ENCODE measurements around the gene POLR3B. TPM values are rescaled to one million over a fixed set of nuclear protein-coding genes. Genes with fewer than 3 reads are reported as not detected.

Gene POLR3B
- polyA plus RNA-seq, 6 donors from 2014 or later, result 3.0 to 4.7 (median 3.3) TPM; not detected in 1

DNA sequence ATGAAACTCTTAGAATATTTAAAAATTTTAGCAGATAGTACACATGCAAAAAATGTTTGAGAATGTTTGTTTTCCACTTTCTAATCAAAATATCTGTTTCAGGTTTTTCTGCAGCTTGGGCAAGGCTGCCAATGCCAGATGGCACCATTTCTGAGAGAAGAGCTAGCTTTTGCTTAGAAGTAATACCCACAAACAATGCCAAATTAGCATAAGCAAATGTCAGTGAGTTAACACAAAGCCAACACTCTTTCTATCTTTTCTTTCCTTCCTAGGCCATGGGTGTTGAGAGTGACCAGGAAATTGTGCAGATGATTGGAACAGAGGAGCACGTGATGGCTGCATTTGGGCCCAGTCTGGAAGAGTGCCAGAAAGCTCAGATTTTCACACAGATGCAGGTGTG lies 35.2 kb downstream of the POLR3B start:
- no peak for ATAC-seq (ENCODE audit: low read depth in 2 of 2)
- H3K9me3 Mint-ChIP-seq, result peaks cover 0 to 2% (median 0%) of the 10 kb centered on the region in 7 donors
- peaks cover 46 to 48% of the 10 kb centered on the region in 2 donors for H3K36me3 Mint-ChIP-seq
- DNase-seq, result no peak
- no peak overlapping the region for H3K4me3 Mint-ChIP-seq
- H3K27me3 Mint-ChIP-seq, result peaks cover 0 to 27% (median 11%) of the 10 kb centered on the region in 3 donors
- H3K27ac Mint-ChIP-seq, result no peak overlapping the region
- no peaks in the 10 kb centered on the region for H3K4me1 Mint-ChIP-seq

DNA sequence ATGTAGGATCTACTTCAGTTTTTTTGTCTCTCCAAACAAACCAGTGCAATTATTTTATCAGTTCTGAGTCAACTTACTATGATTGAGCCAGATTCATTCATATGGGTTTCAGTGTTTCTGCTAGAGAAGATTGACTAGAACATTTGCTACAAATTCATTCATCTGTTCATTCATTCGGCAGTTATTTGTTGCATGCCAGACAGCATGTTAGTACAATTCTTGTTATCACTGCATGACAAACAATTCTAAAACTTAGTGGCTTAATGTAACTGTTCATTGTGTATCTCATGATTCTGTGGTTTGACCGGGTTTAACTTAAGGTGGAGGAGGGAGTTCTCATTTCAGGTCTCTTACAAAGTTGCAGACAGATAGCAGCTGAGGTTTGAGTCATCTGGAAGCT lies 52.3 kb downstream of the POLR3B start:
- no peak for ATAC-seq (ENCODE audit: low read depth in 2 of 2)
- Mint-ChIP-seq H3K36me3 (peaks cover 13 to 21% of the 10 kb centered on the region in 2 donors), H3K4me3 (no peak overlapping the region), H3K27ac (no peak overlapping the region), H3K27me3 (no peaks in the 10 kb centered on the region), H3K9me3 (no peaks in the 10 kb centered on the region), H3K4me1 (no peaks in the 10 kb centered on the region)
- DNase-seq, result no peak

DNA sequence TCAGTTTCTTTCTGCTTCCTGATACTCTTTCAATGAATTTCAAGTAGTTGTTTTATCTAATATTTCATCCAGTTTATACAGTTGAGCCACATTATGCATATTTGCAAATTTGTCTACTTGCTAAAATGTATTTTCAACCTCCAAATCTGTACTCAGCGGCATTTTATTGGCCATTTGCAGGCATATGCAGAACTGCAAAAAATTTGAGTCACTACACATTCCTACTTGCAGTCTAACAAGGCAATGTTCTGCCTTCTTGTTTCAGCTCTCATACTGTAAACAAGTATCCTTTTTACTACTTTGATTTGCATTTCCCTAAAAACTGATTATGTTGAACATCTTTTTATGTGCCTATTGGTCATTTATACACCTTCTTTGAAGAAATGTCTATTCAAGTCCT lies 55.0 kb downstream of the POLR3B start:
- peaks cover 31 to 42% of the 10 kb centered on the region in 2 donors for H3K36me3 Mint-ChIP-seq
- DNase-seq, result no peak
- no peaks in the 10 kb centered on the region for H3K9me3 Mint-ChIP-seq
- H3K27me3 Mint-ChIP-seq, result no peaks in the 10 kb centered on the region
- no peak for ATAC-seq (ENCODE audit: low read depth in 2 of 2)
- H3K27ac Mint-ChIP-seq, result no peak overlapping the region
- H3K4me3 Mint-ChIP-seq, result no peak overlapping the region
- H3K4me1 Mint-ChIP-seq, result no peaks in the 10 kb centered on the region

DNA sequence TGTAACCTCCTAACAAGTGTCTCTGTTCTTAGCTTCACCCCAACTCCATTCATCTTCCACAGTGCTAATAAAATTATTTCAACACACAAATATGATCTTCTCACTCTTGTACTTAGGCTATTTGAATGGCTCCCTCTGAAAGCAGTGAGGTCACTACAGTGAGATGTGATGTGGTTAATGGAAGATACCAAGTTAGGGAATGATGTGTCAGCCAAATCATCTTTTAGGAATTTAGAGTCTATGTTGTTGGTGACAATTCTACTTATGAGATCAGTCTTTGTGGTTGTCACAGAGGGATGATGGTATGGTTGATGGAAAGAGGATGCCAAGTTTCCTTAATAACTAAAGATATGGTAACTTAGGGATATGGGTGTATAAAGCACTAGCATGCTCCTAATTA lies 57.6 kb downstream of the POLR3B start:
- H3K27me3 Mint-ChIP-seq, result no peaks in the 10 kb centered on the region
- peaks cover 31 to 38% of the 10 kb centered on the region in 2 donors for H3K36me3 Mint-ChIP-seq
- H3K9me3 Mint-ChIP-seq, result no peaks in the 10 kb centered on the region
- H3K27ac Mint-ChIP-seq, result no peak overlapping the region
- H3K4me1 Mint-ChIP-seq, result no peaks in the 10 kb centered on the region
- no peak overlapping the region for H3K4me3 Mint-ChIP-seq
- DNase-seq (no peak), ATAC-seq (ENCODE audit: low read depth in 2 of 2) (no peak)

DNA sequence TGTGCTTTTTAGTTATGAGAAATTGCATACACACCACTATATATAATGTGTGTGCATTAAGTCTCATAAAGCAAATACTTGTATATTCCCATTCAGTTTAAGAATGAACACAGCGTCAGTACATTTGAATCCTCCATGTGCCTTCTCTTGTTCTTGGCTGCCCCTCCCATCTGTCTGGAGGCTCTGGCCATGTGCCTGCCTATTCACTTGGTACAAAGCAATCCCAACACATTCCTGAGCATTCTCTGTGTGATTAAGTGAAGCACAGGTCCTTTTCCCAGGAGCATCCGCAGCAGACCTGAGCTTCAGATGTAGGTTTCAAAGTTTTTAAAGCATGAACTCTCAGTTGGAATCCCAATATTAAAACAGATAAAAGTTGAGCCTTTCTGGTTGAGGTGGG lies 58.7 kb downstream of the POLR3B start:
- Mint-ChIP-seq H3K4me1 (no peaks in the 10 kb centered on the region), H3K4me3 (no peak overlapping the region), H3K9me3 (no peaks in the 10 kb centered on the region), H3K27me3 (no peaks in the 10 kb centered on the region), H3K36me3 (peaks cover 30 to 31% of the 10 kb centered on the region in 2 donors), H3K27ac (no peak overlapping the region)
- DNase-seq, result no peak
- ATAC-seq (ENCODE audit: low read depth in 2 of 2), result no peak

DNA sequence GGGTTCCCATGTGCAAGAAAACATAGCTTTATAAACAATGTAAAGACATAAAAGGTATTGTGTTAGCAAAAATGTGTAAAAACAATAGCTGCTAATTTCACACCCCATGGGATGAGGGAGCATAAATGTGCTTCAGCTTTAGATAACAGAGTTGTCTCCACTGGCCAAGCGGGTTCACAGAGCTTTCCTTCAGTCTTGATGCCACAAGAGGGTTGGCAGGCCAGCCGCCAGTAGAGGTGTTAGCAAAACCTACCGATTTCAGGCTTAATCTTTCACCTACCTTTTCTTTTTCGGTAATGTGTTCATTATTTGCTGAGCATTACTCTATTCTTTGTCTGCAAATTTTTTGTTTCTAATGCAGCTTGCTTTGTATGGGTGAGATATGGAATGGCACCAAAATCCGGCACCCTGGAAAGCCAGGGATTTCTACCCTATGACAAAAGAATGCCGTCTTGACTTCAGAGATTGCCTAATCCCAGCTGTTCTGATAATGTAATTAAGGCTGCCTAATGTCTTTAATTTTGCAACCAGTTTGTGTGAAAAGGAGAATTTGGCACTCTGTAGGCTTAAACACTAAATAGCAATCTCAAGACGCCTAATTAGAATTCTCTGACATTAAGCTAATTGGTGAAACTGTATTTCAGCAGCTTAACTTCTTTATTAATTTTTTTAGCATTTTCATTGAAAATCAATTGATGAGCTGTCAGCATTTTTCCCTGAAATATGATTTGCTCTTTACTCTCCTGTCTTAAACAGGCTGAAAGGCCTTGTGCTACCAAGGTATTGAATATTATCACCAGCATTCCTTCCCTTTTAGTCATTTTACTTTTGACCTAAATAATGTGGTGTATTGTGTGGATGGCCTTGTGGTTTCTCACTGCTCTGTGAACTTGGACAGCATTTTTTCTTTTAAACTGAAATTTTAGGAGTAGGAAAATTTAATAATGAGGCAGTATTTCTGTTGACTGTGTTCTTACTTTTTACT lies 60.7 kb downstream of the POLR3B start:
- H3K4me3 Mint-ChIP-seq, result no peak overlapping the region
- no peaks in the 10 kb centered on the region for H3K9me3 Mint-ChIP-seq
- H3K27ac Mint-ChIP-seq, result peak overlapping the region in 1 of 6 donors; percentile 32
- peaks cover 30 to 34% of the 10 kb centered on the region in 2 donors for H3K36me3 Mint-ChIP-seq
- ATAC-seq (ENCODE audit: low read depth in 2 of 2) (no peak), DNase-seq (no peak)
- no peaks in the 10 kb centered on the region for H3K27me3 Mint-ChIP-seq
- H3K4me1 Mint-ChIP-seq, result no peaks in the 10 kb centered on the region

DNA sequence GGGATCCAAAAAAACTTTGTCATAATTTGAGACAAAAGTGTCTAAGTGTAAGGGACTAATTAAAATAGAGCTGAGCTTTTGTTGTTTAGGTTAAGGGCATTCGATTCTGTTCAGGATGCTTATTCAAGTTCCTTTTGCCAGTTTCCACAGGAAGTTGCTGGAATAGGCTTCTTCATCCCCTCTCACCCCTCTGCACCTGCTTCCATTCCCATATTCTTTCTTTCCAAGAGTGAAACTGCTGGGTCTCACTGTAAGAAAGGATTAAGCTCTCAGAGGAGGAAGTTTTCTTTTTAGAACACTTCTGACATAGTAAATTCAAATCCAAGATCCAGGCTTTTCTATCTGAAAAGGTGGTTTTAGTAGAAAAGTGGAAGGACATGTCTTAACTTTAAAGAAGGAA lies 61.4 kb downstream of the POLR3B start:
- Mint-ChIP-seq H3K4me3 (no peak overlapping the region), H3K27ac (no peak overlapping the region), H3K36me3 (peaks cover 30 to 34% of the 10 kb centered on the region in 2 donors), H3K4me1 (no peaks in the 10 kb centered on the region), H3K27me3 (no peaks in the 10 kb centered on the region), H3K9me3 (no peaks in the 10 kb centered on the region)
- ATAC-seq (ENCODE audit: low read depth in 2 of 2) (no peak), DNase-seq (no peak)

DNA sequence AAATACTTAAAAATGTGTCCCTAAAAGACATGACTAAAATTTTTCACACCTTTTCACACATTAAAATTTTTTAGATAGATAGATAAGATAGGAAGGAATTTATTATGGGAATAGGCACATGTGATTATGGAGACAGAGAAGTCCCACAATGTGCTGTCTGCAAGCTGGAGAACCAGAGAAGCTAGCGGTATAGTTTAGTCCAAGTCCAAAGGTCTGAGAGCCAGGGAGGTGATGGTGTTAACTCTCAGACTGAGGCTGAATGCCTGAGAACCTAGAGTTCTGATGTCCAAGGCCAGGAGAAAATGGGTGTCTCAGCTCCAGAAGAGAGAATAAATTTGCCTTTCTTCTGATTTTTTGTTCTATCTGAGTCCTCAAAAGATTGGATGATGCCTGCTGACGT lies 65.7 kb downstream of the POLR3B start:
- Mint-ChIP-seq H3K27ac (no peak overlapping the region), H3K4me3 (no peak overlapping the region), H3K27me3 (no peaks in the 10 kb centered on the region), H3K36me3 (peaks cover 10% of the 10 kb centered on the region in 2 donors), H3K9me3 (no peaks in the 10 kb centered on the region), H3K4me1 (no peaks in the 10 kb centered on the region)
- no peak for DNase-seq
- no peak for ATAC-seq (ENCODE audit: low read depth in 2 of 2)

DNA sequence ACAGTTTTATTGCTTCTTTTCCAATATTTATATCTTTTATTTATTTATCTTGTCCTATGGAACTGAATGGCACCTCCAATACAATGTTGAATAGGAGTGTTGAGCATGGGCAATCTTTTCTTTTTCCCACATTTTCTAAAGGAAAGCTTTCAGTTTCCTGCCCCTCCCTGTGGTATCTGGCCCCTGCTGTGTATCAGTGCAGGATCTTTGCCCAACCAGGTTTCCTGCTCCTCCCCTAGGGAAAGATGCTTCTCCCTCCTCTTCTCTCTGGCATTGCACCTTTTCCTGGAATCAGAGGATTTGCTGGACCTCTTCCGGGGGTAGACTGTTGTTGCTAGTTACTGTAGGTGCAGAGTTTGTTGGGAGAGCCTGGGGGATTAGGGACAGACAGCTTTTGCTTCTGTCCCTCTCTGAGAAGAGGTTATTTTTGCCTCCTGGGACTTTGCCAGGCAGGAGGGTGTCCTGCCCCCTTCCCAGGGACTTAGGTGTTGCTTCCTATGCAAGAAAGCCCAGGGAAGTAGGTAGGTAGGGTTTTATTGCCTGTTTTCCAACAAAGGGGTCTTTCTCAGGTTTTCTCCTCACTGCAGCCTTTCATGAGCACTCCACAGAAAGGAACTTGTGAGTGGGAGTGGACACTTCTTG lies 67.6 kb downstream of the POLR3B start:
- no peak overlapping the region for H3K4me3 Mint-ChIP-seq
- DNase-seq, result no peak
- no peak overlapping the region for H3K27ac Mint-ChIP-seq
- H3K27me3 Mint-ChIP-seq, result no peaks in the 10 kb centered on the region
- H3K9me3 Mint-ChIP-seq, result no peaks in the 10 kb centered on the region
- peaks cover 15 to 18% of the 10 kb centered on the region in 2 donors for H3K36me3 Mint-ChIP-seq
- no peak for ATAC-seq (ENCODE audit: low read depth in 2 of 2)
- no peaks in the 10 kb centered on the region for H3K4me1 Mint-ChIP-seq

DNA sequence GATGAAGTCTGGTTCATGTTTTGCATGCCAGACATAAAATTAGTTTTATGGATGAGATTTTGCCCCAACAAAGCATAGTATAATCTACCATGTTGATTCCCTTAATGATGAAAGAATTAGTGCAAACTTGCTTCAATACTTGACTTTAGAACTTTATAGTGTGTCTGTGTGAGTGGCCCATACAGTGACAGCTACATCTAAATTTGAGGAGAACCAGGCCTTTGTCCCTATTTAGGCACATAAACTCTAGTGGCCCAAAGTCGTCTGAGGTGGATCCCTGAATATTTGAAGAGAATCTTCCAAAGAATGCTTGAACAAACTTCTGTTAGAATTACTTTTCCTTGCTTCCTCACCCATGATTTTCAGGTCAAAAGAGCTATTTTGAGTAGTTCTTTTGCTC lies 70.4 kb downstream of the POLR3B start:
- Mint-ChIP-seq H3K4me1 (no peaks in the 10 kb centered on the region), H3K36me3 (peaks cover 15 to 28% of the 10 kb centered on the region in 2 donors), H3K27me3 (no peaks in the 10 kb centered on the region), H3K9me3 (no peaks in the 10 kb centered on the region), H3K27ac (no peak overlapping the region), H3K4me3 (no peak overlapping the region)
- ATAC-seq (ENCODE audit: low read depth in 2 of 2) (no peak), DNase-seq (no peak)

DNA sequence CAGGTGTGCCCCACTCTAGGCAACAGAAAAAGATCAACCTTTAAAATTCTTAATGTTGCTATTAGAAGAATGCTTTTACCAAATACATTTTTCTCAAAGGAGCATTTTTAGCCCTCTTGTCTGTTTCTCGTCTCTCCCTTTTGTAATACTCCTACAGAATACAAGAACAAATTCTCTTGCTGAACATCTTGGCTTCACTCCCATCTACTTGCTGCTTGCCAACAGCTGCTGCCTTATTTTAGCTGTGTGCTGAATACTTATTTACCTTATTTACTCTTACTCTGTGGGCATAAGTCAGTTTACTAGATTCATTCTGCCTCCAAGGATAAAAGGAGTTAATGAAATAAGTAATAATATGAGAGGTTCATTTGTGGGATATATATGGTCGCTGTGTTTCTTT lies 70.8 kb downstream of the POLR3B start:
- Mint-ChIP-seq H3K4me1 (no peaks in the 10 kb centered on the region), H3K27me3 (no peaks in the 10 kb centered on the region), H3K4me3 (no peak overlapping the region), H3K9me3 (no peaks in the 10 kb centered on the region), H3K27ac (peak overlapping the region in 1 of 6 donors; percentile 95), H3K36me3 (peaks cover 10 to 30% of the 10 kb centered on the region in 2 donors)
- ATAC-seq (ENCODE audit: low read depth in 2 of 2), result no peak
- DNase-seq, result no peak

DNA sequence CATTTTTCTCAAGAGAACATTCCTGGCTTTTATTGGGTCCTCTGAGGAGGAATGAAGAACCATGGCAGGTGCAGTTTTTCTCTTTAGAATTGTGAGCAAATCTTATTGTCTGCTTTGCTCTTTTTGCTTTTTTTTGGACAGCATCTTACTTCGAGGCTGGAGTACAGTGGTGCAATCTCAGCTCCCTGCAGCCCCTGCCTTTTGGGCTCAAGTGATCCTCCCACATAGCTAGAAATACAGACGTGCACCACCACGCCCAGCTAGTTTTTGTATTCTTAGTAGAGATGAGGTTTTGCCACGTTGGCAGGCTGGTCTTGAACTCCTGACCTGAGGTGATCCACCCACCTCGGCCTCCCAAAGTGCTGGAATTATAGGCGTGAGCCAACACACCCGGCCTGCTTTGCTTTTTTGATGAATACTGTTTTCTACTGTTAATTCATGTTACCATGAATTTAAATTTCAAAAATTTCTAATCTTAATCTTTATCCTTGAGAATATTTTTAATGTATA lies 71.5 kb downstream of the POLR3B start:
- Mint-ChIP-seq H3K36me3 (peaks cover 11 to 30% of the 10 kb centered on the region in 2 donors), H3K27me3 (no peaks in the 10 kb centered on the region), H3K4me3 (no peak overlapping the region), H3K9me3 (no peaks in the 10 kb centered on the region), H3K4me1 (no peaks in the 10 kb centered on the region), H3K27ac (no peak overlapping the region)
- DNase-seq (no peak), ATAC-seq (ENCODE audit: low read depth in 2 of 2) (no peak)

DNA sequence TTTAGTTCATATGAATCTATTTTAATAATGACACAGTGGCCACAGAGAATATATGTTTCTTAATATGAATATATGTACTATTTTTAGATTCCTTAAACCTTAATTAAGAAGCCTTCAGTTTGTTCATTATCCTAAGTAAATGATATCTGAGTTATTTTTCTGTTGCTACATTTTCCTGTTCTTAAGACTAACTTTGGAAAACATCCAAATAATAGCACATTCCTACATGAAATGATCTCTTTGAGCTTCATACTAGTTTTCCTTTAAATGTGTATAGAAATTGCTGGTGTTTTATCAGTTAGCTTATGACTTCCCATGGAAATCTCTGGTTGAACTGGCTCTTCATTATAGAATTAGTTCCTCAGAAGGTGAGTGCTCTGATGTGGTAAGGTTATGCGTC lies 72.1 kb downstream of the POLR3B start:
- peaks cover 16 to 30% of the 10 kb centered on the region in 2 donors for H3K36me3 Mint-ChIP-seq
- no peak overlapping the region for H3K4me3 Mint-ChIP-seq
- H3K9me3 Mint-ChIP-seq, result no peaks in the 10 kb centered on the region
- DNase-seq (no peak), ATAC-seq (ENCODE audit: low read depth in 2 of 2) (no peak)
- no peak overlapping the region for H3K27ac Mint-ChIP-seq
- H3K27me3 Mint-ChIP-seq, result no peaks in the 10 kb centered on the region
- no peaks in the 10 kb centered on the region for H3K4me1 Mint-ChIP-seq
